Prostate gland (tissue), 2 donors: ENCODE data around the gene C17orf67. TPM values are rescaled to one million over a fixed set of nuclear protein-coding genes. Genes with fewer than 3 reads are reported as not detected.

Experiments used
- DNase-seq: peaks from one replicate; pipeline ENCODE4 v3.0.0-alpha.2; 2019; ENCODE audit warnings: low spot score
- H3K27ac ChIP-seq, 2 donors: fragments of 200-600 bp; sonication (generic); 2 replicates each; pipeline ENCODE4 v1.5.1; 2017 to 2019
- H3K27me3 ChIP-seq: fragments of 200-600 bp; sonication (generic); replicated peaks from 2 replicates; pipeline ENCODE4 v1.5.1; 2019; ENCODE audit not compliant: insufficient read depth
- H3K36me3 ChIP-seq, 2 donors: fragments of 200-600 bp; sonication (generic); 1 replicate in 1 of 2; 2 replicates in 1 of 2; pipeline versions ENCODE4 v1.5.1 to v1.8.1; 2017 to 2019
- H3K4me1 ChIP-seq: fragments of 200-600 bp; sonication (generic); replicated peaks from 2 replicates; pipeline ENCODE4 v1.5.1; 2019
- H3K4me3 ChIP-seq, 2 donors: fragments of 200-600 bp; sonication (generic); 2 replicates each; pipeline ENCODE4 v1.5.1; 2017 to 2019
- H3K9me3 ChIP-seq: fragments of 200-600 bp; sonication (generic); 2 replicates; pipeline ENCODE4 v1.5.1; 2017
- POLR2A ChIP-seq: fragments of 450-650 bp; IDR thresholded peaks from one replicate; pipeline ENCODE4 v1.6.1; 2016; ENCODE audit warnings: antibody characterized with exemption, mild to moderate bottlenecking
- POLR2AphosphoS5 ChIP-seq: sonication (generic); formaldehyde crosslinking; IDR thresholded peaks from one replicate; pipeline ENCODE4 v1.6.1; 2017; ENCODE audit warnings: antibody characterized with exemption
- WGBS: methylation state at CpG from one replicate; pipeline ENCODE4 v1.1.5; 2018; 5-methylcytosine and 5-hydroxymethylcytosine counted together
- intact Hi-C: fragments of 100-400 bp; cut with DNase I; formaldehyde crosslinking; loops from one replicate; pipeline ENCODE4 v1.14.2; 2022
- total RNA-seq, 2 donors: library from RNA; depleted of rRNA; stranded (reverse); fragments of >200 nt; gene quantifications; one replicate each; pipeline ENCODE4 v1.1.0, GENCODE V29; 2016
- TF ChIP-seq, protein P1 (sequence below), 4 experiments: fragments of 200-600 bp in 2 of 4; fragments of 450-650 bp in 2 of 4; sonication (generic) in 2 of 4; IDR thresholded peaks; 1 replicate in 3 of 4; 2 replicates in 1 of 4; pipeline ENCODE4 v1.5.1; 2016 to 2019; ENCODE audit warnings: antibody characterized with exemption in 4 of 4, mild to moderate bottlenecking in 2 of 4, moderate library complexity in 2 of 4

C17orf67 gene
- total RNA-seq, 2 donors from 2014 or later: 2.5 to 2.6 TPM

GRCh38 chr17:56808503-56808902 lies 25.2 kb downstream of the C17orf67 start:
- WGBS: 15% methylated on average over 3 of the region's 3 CpGs
- no peaks in the 10 kb centered on the region for H3K36me3 ChIP-seq
- H3K4me3 ChIP-seq: no peak overlapping the region
- peaks cover 23% of the 10 kb centered on the region for H3K4me1 ChIP-seq
- H3K9me3 ChIP-seq: no peaks in the 10 kb centered on the region
- no peaks in the 10 kb centered on the region for H3K27me3 ChIP-seq
- TF ChIP-seq POLR2AphosphoS5 (peak; percentile 97), POLR2A (no peak)
- TF ChIP-seq, protein P1, sequence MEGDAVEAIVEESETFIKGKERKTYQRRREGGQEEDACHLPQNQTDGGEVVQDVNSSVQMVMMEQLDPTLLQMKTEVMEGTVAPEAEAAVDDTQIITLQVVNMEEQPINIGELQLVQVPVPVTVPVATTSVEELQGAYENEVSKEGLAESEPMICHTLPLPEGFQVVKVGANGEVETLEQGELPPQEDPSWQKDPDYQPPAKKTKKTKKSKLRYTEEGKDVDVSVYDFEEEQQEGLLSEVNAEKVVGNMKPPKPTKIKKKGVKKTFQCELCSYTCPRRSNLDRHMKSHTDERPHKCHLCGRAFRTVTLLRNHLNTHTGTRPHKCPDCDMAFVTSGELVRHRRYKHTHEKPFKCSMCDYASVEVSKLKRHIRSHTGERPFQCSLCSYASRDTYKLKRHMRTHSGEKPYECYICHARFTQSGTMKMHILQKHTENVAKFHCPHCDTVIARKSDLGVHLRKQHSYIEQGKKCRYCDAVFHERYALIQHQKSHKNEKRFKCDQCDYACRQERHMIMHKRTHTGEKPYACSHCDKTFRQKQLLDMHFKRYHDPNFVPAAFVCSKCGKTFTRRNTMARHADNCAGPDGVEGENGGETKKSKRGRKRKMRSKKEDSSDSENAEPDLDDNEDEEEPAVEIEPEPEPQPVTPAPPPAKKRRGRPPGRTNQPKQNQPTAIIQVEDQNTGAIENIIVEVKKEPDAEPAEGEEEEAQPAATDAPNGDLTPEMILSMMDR (IDR thresholded peaks at IDR 0.05): no peak
- intact Hi-C loops: no loop called here
- DNase-seq: peak; percentile 86
- peak overlapping the region; percentile 72 to 74 for H3K27ac ChIP-seq

- Histone ChIP-seq H3K9me3 (no peaks in the 10 kb centered on the region), H3K27me3 (no peaks in the 10 kb centered on the region), H3K27ac (peak overlapping the region; percentile 72 to 74), H3K4me3 (no peak overlapping the region), H3K4me1 (peaks cover 23% of the 10 kb centered on the region), H3K36me3 (no peaks in the 10 kb centered on the region)
- intact Hi-C loops: no loop called here
- TF ChIP-seq, protein P1 (IDR thresholded peaks at IDR 0.05): no peak
- no peak for TF ChIP-seq POLR2AphosphoS5
- no peak for TF ChIP-seq POLR2A
- DNase-seq: no peak
- WGBS: 99% methylated on average over 3 of the region's 3 CpGs
Observed at GRCh38 chr17:56807723-56808122, 26.0 kb downstream of the C17orf67 start.

DNA sequence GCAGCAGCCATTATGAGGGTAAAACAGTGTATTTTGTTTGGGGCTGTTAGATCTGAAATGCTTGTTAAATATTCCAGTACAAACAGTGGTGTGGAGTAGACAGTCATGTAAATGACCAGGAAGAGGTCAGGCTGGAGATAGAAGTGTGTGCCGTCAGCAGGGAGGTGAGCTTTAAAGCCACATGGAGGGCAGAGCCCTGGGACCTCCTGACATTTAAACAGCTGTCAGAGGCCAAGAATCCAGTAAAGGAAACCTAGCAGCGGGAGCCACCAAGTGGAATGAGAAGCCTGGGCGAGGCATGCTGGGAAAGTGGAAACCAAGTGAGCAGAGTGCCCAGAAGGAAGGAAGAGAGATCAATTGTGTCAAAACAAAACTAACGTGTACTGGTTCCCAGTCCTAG lies 26.8 kb downstream of the C17orf67 start:
- H3K27me3 ChIP-seq: no peaks in the 10 kb centered on the region
- no peak for TF ChIP-seq POLR2A
- TF ChIP-seq, protein P1 (IDR thresholded peaks at IDR 0.05): no peak
- TF ChIP-seq POLR2AphosphoS5: no peak
- H3K4me1 ChIP-seq: peaks cover 23% of the 10 kb centered on the region
- no peak overlapping the region for H3K4me3 ChIP-seq
- no peaks in the 10 kb centered on the region for H3K36me3 ChIP-seq
- H3K9me3 ChIP-seq: no peaks in the 10 kb centered on the region
- peak overlapping the region in 1 of 2 donors; percentile 74 for H3K27ac ChIP-seq
- no peak for DNase-seq
- intact Hi-C loops: no loop called here
- WGBS: 77% methylated on average over 4 of the region's 4 CpGs

DNA sequence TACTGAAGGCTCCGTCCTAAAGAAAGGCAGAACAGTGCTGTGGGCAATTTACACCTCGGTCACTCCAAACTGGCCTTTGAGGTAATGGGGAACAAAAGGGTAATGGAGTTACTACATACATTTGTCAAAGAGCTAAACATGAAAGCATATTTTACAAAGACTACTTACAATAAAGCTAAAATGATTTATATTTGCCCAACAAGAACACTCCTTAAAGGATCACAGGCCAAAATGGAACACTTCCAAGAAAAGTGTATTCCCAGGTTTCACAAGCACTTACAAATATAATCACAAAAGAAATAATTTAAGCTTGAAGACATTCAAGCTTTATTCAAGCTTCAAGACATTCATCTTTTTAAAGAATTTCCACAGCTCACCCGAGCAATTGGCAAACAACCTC lies 29.3 kb downstream of the C17orf67 start:
- Histone ChIP-seq H3K27ac (peak overlapping the region in 1 of 2 donors; percentile 7), H3K27me3 (no peaks in the 10 kb centered on the region), H3K4me3 (no peak overlapping the region), H3K4me1 (peaks cover 23% of the 10 kb centered on the region), H3K36me3 (no peaks in the 10 kb centered on the region), H3K9me3 (no peaks in the 10 kb centered on the region)
- intact Hi-C loops: no loop called here
- WGBS: 18% methylated on average over 3 of the region's 3 CpGs
- TF ChIP-seq, protein P1 (IDR thresholded peaks at IDR 0.05): no peak
- TF ChIP-seq POLR2AphosphoS5 (peak; percentile 53), POLR2A (no peak)
- peak; percentile 36 for DNase-seq

DNA sequence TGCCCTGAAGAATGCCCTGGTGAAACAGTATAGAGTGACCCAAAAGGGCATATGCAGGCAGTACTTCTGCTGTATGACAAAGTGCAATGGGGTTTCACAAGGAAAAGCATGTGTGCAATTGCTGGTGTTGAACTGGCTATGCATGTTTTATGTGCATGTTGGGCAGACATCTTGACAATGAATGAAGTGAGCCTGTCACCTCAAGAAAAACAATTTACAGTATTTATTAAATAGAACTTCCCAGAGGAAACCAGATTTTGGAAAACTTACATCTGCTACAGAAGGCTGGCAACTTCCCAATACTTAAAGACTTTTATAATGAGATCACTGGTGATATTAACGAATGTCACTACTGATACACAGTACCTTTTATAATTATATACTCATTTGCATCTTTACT lies 30.6 kb downstream of the C17orf67 start:
- WGBS: 72% methylated on average over 1 of the region's 1 CpG
- Histone ChIP-seq H3K4me3 (no peak overlapping the region), H3K27ac (no peak overlapping the region), H3K4me1 (peaks cover 13% of the 10 kb centered on the region), H3K27me3 (no peaks in the 10 kb centered on the region), H3K9me3 (no peaks in the 10 kb centered on the region), H3K36me3 (no peaks in the 10 kb centered on the region)
- intact Hi-C loops: no loop called here
- no peak for DNase-seq
- TF ChIP-seq POLR2A (no peak), POLR2AphosphoS5 (no peak)
- TF ChIP-seq, protein P1 (IDR thresholded peaks at IDR 0.05): no peak
